Liver (tissue), 9 donors: ENCODE data around the gene WDR7. TPM values are rescaled to one million over a fixed set of nuclear protein-coding genes. Genes with fewer than 3 reads are reported as not detected.
A peak's percentile ranks its signal among the peaks of the same experiment; 100 is the strongest.

ENCODE experiments used
- DNase-seq: peaks from one replicate; pipeline ENCODE4 v3.0.0-alpha.2; 2017; ENCODE audit warnings: low spot score
- H3K27ac ChIP-seq, 2 donors: one replicate each; pipeline ENCODE4 v1.7.0; 2013; ENCODE audit warnings: inconsistent platforms in 2 of 2, low read length in 2 of 2, control low read depth in 1 of 2, low read depth in 1 of 2, mild to moderate bottlenecking in 1 of 2
- H3K27me3 ChIP-seq, 4 donors: one replicate each; pipeline versions ENCODE4 v1.6.1 to v1.7.0; 2013; ENCODE audit warnings: low read length in 3 of 4, inconsistent platforms in 1 of 4, mild to moderate bottlenecking in 1 of 4, moderate library complexity in 1 of 4; ENCODE audit not compliant: control insufficient read depth in 4 of 4, insufficient read depth in 4 of 4
- H3K36me3 ChIP-seq, 4 donors: one replicate each; pipeline versions ENCODE4 v1.6.1 to v1.7.0; 2013; ENCODE audit warnings: low read length in 3 of 4, mild to moderate bottlenecking in 3 of 4, low read depth in 1 of 4, moderate library complexity in 1 of 4; ENCODE audit not compliant: control insufficient read depth in 4 of 4, insufficient read depth in 3 of 4
- H3K4me1 ChIP-seq, 4 donors: one replicate each; pipeline versions ENCODE4 v1.6.1 to v1.7.0; 2013; ENCODE audit warnings: low read length in 3 of 4, mild to moderate bottlenecking in 3 of 4, moderate library complexity in 1 of 4; ENCODE audit not compliant: control insufficient read depth in 4 of 4, insufficient read depth in 4 of 4
- H3K4me3 ChIP-seq, 3 donors: one replicate each; pipeline versions ENCODE4 v1.6.1 to v1.7.0; 2013; ENCODE audit warnings: low read length in 3 of 3, control low read depth in 1 of 3, low read depth in 1 of 3, mild to moderate bottlenecking in 1 of 3
- H3K9ac ChIP-seq, 2 donors: one replicate each; pipeline ENCODE4 v1.7.0; 2013; ENCODE audit warnings: low read length in 2 of 2, mild to moderate bottlenecking in 2 of 2, moderate library complexity in 2 of 2, control low read depth in 1 of 2, low read depth in 1 of 2
- H3K9me3 ChIP-seq, 4 donors: one replicate each; pipeline versions ENCODE4 v1.6.1 to v1.7.0; 2013; ENCODE audit warnings: low read length in 3 of 4; ENCODE audit not compliant: control insufficient read depth in 4 of 4
- EGR1 ChIP-seq, 2 donors: IDR thresholded peaks; 2 replicates each; pipeline ENCODE4 v1.6.1; 2016 to 2018; ENCODE audit warnings: antibody characterized with exemption in 2 of 2, low read depth in 2 of 2
- FOXA1 ChIP-seq: IDR thresholded peaks from 2 replicates; pipeline ENCODE4 v1.6.1; 2016; ENCODE audit warnings: antibody characterized with exemption
- FOXA2 ChIP-seq: IDR thresholded peaks from 2 replicates; pipeline ENCODE4 v1.6.1; 2016; ENCODE audit warnings: antibody characterized with exemption
- GABPA ChIP-seq, 2 donors: IDR thresholded peaks in 1 of 2; conservative IDR thresholded peaks in 1 of 2; 2 replicates each; pipeline ENCODE4 v1.6.1; 2016; ENCODE audit warnings: antibody characterized with exemption in 2 of 2, mild to moderate bottlenecking in 1 of 2, moderate library complexity in 1 of 2
- HNF4A ChIP-seq, 2 donors: conservative IDR thresholded peaks; 2 replicates each; pipeline ENCODE4 v1.6.1; 2016; ENCODE audit warnings: antibody characterized with exemption in 2 of 2, mild to moderate bottlenecking in 2 of 2
- HNF4G ChIP-seq: IDR thresholded peaks from 2 replicates; pipeline ENCODE4 v1.6.1; 2016; ENCODE audit warnings: antibody characterized with exemption
- JUND ChIP-seq, 2 donors: IDR thresholded peaks; 2 replicates each; pipeline ENCODE4 v1.6.1; 2016; ENCODE audit warnings: antibody characterized with exemption in 2 of 2
- MAX ChIP-seq: IDR thresholded peaks from 2 replicates; pipeline ENCODE4 v1.6.1; 2016; ENCODE audit warnings: antibody characterized with exemption
- NR2F2 ChIP-seq: IDR thresholded peaks from 2 replicates; pipeline ENCODE4 v1.6.1; 2016; ENCODE audit warnings: antibody characterized with exemption
- RAD21 ChIP-seq, 2 donors: IDR thresholded peaks; 2 replicates each; pipeline ENCODE4 v1.6.1; 2016; ENCODE audit warnings: antibody characterized with exemption in 2 of 2, mild to moderate bottlenecking in 2 of 2
- RXRA ChIP-seq, 2 donors: IDR thresholded peaks; 2 replicates each; pipeline ENCODE4 v1.6.1; 2017 to 2018; ENCODE audit warnings: antibody characterized with exemption in 2 of 2, mild to moderate bottlenecking in 1 of 2
- SP1 ChIP-seq: IDR thresholded peaks from 2 replicates; pipeline ENCODE4 v1.6.1; 2018; ENCODE audit warnings: antibody characterized with exemption, mild to moderate bottlenecking
- TAF1 ChIP-seq: conservative IDR thresholded peaks from 2 replicates; pipeline ENCODE4 v1.6.1; 2016; ENCODE audit warnings: antibody characterized with exemption, mild to moderate bottlenecking
- YY1 ChIP-seq: IDR thresholded peaks from 2 replicates; pipeline ENCODE4 v1.6.1; 2016; ENCODE audit warnings: antibody characterized with exemption, mild to moderate bottlenecking
- WGBS: extraction: QIAGEN DNeasy Blood & Tissue Kit; methylation state at CpG from one replicate; pipeline ENCODE4 v1.1.7; 2013; 5-methylcytosine and 5-hydroxymethylcytosine counted together
- polyA plus RNA-seq, 2 donors: library from polyadenylated mRNA; stranded (reverse) in 1 of 2; unstranded in 1 of 2; fragments of 200-250 nt in 1 of 2; fragments of >200 nt in 1 of 2; fragmentation: Nextera tagmentation in 1 of 2; extraction: Ambion mirVana in 1 of 2; gene quantifications; one replicate each; pipeline versions ENCODE4 v1.2.1 to v1.2.3, GENCODE V29; 2013 to 2015
- total RNA-seq, 2 donors: library from RNA; depleted of rRNA; stranded (reverse); fragments of >200 nt; gene quantifications; one replicate each; pipeline ENCODE4 v1.2.3, GENCODE V29; 2014
- TF ChIP-seq, protein P1 (sequence below): IDR thresholded peaks from 2 replicates; pipeline ENCODE4 v1.6.1; 2016; ENCODE audit warnings: antibody characterized with exemption
- TF ChIP-seq, protein P2 (sequence below): IDR thresholded peaks from 2 replicates; pipeline ENCODE4 v1.6.1; 2016; ENCODE audit warnings: antibody characterized with exemption
- TF ChIP-seq, protein P3 (sequence below): fragments of 150-350 bp; IDR thresholded peaks from 2 replicates; pipeline ENCODE4 v1.5.1; 2017; ENCODE audit warnings: improper control_type of control experiment, low read depth, low read length; ENCODE audit not compliant: missing input control
- TF ChIP-seq, protein P4 (sequence below): IDR thresholded peaks from 2 replicates; pipeline ENCODE4 v1.6.1; 2016; ENCODE audit warnings: antibody characterized with exemption, mild to moderate bottlenecking
- donor health status: healthy.
- donor health status: healthy.
- donor health status: healthy.
- donor health status: healthy.
- donor health status: healthy.

Gene WDR7
- total and polyA plus RNA-seq, 4 donors = 4.5 to 26.6 (median 13.2) TPM

DNA sequence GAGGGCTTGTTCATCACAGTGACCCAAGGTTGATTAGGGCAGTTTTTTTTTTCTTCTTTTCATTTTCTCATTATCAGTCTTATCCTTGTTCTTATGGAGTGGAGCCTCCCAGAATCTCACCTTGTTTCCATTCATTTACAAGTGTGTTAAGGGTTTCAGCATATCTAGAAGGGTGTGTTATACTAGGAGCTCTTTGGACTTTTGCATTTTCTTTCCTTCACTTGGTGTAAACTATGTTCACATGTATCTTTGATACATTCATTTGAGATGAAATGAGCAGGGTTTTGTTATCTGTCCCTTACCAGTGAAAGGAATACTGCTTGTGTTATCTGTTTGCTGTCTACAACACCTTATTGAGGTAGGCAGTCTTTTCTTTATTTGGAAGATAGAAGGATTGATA, 96.7 kb downstream of the WDR7 start:
- no peak overlapping the region for H3K4me3 ChIP-seq
- no peaks in the 10 kb centered on the region for H3K4me1 ChIP-seq
- no peak for TF ChIP-seq RXRA (IDR thresholded peaks at IDR 0.05)
- TF ChIP-seq, protein P1, sequence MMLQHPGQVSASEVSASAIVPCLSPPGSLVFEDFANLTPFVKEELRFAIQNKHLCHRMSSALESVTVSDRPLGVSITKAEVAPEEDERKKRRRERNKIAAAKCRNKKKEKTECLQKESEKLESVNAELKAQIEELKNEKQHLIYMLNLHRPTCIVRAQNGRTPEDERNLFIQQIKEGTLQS = no peak
- TF ChIP-seq EGR1 (IDR thresholded peaks at IDR 0.05; ENCODE audit: low read depth in 2 of 2) = no peak
- TF ChIP-seq, protein P2, sequence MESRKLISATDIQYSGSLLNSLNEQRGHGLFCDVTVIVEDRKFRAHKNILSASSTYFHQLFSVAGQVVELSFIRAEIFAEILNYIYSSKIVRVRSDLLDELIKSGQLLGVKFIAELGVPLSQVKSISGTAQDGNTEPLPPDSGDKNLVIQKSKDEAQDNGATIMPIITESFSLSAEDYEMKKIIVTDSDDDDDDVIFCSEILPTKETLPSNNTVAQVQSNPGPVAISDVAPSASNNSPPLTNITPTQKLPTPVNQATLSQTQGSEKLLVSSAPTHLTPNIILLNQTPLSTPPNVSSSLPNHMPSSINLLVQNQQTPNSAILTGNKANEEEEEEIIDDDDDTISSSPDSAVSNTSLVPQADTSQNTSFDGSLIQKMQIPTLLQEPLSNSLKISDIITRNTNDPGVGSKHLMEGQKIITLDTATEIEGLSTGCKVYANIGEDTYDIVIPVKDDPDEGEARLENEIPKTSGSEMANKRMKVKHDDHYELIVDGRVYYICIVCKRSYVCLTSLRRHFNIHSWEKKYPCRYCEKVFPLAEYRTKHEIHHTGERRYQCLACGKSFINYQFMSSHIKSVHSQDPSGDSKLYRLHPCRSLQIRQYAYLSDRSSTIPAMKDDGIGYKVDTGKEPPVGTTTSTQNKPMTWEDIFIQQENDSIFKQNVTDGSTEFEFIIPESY = no peak
- TF ChIP-seq MAX = no peak
- no peak for TF ChIP-seq FOXA1
- no peak for TF ChIP-seq YY1
- no peak for TF ChIP-seq GABPA (IDR thresholded peaks at IDR 0.05 in 1 of 2, conservative IDR thresholded peaks at IDR 0.05 in 1 of 2)
- no peak for TF ChIP-seq HNF4A (conservative IDR thresholded peaks at IDR 0.05)
- no peak for TF ChIP-seq JUND (IDR thresholded peaks at IDR 0.05)
- H3K36me3 ChIP-seq = peaks cover 0 to 2% (median 0%) of the 10 kb centered on the region in 4 donors
- DNase-seq = no peak
- no peak overlapping the region for H3K27ac ChIP-seq
- H3K9ac ChIP-seq = no peak overlapping the region
- H3K9me3 ChIP-seq = no peaks in the 10 kb centered on the region
- H3K27me3 ChIP-seq = no peaks in the 10 kb centered on the region

DNA sequence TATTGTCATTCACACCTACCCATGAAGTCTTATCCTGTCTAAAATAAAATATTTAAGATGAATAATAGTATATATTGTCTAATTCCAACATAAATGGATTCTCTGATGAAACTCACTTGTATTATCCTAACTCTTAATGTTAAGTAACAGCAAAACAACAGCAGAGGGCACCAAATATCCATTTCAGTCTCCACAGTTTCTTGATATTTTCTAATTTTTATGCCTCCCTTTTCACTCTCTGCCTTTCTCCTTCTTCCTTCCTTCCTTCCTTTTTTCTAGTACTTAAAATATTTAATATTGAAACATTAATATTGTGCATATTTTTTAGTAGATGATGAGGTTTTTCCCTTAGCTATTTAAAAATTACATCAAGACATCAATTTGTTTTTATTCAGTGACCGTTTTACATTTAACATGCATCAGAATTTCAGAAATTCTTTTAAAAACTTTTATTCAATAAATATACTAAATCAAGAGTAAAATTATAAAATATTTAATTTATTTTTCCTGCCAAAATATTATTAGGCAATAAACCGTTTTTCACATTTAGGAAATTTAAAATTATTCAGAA, 97.6 kb downstream of the WDR7 start:
- Histone ChIP-seq H3K36me3 (peaks cover 0 to 2% (median 0%) of the 10 kb centered on the region in 4 donors), H3K27ac (no peak overlapping the region), H3K27me3 (no peaks in the 10 kb centered on the region), H3K9ac (no peak overlapping the region), H3K9me3 (no peaks in the 10 kb centered on the region), H3K4me3 (no peak overlapping the region), H3K4me1 (no peaks in the 10 kb centered on the region)
- 72% methylated on average over 2 of the region's 2 CpGs for WGBS
- no peak for DNase-seq
- TF ChIP-seq HNF4G (no peak), RAD21 (IDR thresholded peaks at IDR 0.05) (peak; percentile 83 to 88), MAX (no peak), YY1 (no peak), TAF1 (no peak), FOXA1 (no peak), EGR1 (IDR thresholded peaks at IDR 0.05; ENCODE audit: low read depth in 2 of 2) (no peak), FOXA2 (no peak), NR2F2 (no peak), RXRA (IDR thresholded peaks at IDR 0.05) (no peak), JUND (IDR thresholded peaks at IDR 0.05) (no peak), HNF4A (conservative IDR thresholded peaks at IDR 0.05) (no peak), SP1 (no peak)
- TF ChIP-seq, protein P2 = no peak
- TF ChIP-seq, protein P3, sequence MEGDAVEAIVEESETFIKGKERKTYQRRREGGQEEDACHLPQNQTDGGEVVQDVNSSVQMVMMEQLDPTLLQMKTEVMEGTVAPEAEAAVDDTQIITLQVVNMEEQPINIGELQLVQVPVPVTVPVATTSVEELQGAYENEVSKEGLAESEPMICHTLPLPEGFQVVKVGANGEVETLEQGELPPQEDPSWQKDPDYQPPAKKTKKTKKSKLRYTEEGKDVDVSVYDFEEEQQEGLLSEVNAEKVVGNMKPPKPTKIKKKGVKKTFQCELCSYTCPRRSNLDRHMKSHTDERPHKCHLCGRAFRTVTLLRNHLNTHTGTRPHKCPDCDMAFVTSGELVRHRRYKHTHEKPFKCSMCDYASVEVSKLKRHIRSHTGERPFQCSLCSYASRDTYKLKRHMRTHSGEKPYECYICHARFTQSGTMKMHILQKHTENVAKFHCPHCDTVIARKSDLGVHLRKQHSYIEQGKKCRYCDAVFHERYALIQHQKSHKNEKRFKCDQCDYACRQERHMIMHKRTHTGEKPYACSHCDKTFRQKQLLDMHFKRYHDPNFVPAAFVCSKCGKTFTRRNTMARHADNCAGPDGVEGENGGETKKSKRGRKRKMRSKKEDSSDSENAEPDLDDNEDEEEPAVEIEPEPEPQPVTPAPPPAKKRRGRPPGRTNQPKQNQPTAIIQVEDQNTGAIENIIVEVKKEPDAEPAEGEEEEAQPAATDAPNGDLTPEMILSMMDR = peak; percentile 58
- TF ChIP-seq, protein P4, sequence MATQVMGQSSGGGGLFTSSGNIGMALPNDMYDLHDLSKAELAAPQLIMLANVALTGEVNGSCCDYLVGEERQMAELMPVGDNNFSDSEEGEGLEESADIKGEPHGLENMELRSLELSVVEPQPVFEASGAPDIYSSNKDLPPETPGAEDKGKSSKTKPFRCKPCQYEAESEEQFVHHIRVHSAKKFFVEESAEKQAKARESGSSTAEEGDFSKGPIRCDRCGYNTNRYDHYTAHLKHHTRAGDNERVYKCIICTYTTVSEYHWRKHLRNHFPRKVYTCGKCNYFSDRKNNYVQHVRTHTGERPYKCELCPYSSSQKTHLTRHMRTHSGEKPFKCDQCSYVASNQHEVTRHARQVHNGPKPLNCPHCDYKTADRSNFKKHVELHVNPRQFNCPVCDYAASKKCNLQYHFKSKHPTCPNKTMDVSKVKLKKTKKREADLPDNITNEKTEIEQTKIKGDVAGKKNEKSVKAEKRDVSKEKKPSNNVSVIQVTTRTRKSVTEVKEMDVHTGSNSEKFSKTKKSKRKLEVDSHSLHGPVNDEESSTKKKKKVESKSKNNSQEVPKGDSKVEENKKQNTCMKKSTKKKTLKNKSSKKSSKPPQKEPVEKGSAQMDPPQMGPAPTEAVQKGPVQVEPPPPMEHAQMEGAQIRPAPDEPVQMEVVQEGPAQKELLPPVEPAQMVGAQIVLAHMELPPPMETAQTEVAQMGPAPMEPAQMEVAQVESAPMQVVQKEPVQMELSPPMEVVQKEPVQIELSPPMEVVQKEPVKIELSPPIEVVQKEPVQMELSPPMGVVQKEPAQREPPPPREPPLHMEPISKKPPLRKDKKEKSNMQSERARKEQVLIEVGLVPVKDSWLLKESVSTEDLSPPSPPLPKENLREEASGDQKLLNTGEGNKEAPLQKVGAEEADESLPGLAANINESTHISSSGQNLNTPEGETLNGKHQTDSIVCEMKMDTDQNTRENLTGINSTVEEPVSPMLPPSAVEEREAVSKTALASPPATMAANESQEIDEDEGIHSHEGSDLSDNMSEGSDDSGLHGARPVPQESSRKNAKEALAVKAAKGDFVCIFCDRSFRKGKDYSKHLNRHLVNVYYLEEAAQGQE = no peak
